Measurements from ENCODE around the gene CACNA1C.

DNA sequence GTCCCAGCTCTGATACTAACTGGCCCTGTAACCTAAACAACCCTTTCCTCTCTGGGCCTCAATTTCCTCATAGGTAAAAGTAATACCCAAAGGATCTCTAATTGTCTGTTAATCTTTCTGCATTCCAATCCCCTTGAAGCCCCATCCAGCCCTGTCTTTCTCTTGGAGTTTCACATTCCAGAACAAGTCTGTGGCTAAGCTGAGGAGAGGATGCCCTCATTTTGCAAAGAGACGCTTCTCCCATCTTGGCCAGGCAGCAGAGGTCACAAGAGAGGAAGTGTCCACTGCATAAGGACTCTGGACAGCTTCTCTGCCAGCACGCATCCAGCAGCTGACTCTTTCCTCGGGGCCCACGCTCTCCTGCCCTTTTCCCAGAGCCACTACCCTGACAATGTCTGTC, 478.6 kb downstream of the CACNA1C start:
- no peak for TF ChIP-seq GATA2 (IDR thresholded peaks at IDR 0.05; ENCODE audit: low read depth, low read length)
- TF ChIP-seq GATA3 (IDR thresholded peaks at IDR 0.05; ENCODE audit: low read depth, low read length) = no peak
